SU-DHL-6 (cell line): ENCODE data around the gene IKBKG.
"Not testable (repeated sequence)": the region's sequence is repeated elsewhere in the genome, so short reads cannot be mapped to it uniquely, and the experiment has no call there.

ENCODE experiments used
- CTCF ChIP-seq: fragments of 200-600 bp; sonication (generic); IDR thresholded peaks from one replicate; pipeline ENCODE4 v1.5.1; 2017; ENCODE audit warnings: antibody characterized with exemption, mild to moderate bottlenecking, low read length, moderate library complexity; ENCODE audit not compliant: insufficient read depth, poor library complexity, severe bottlenecking
- EZH2phosphoT487 ChIP-seq: fragments of 200-600 bp; sonication (generic), shearing (Covaris generic); conservative IDR thresholded peaks from 2 replicates; pipeline ENCODE4 v1.6.1; 2018; ENCODE audit warnings: mild to moderate bottlenecking, antibody characterized with exemption, low read length, moderate library complexity, mixed read lengths

GRCh38 chrX:154558896-154559295 is 11.5 kb downstream of the IKBKG start:
- not testable (repeated sequence) for TF ChIP-seq CTCF, EZH2phosphoT487
